Osteoblast (primary cell): Measurements from ENCODE around the gene EFHB. TPM values are rescaled to one million over a fixed set of nuclear protein-coding genes. Genes with fewer than 3 reads are reported as not detected.
A peak's percentile ranks its signal among the peaks of the same experiment; 100 is the strongest.

Source experiments
- DNase-seq: peaks from one replicate; pipeline ENCODE4 v3.0.0; 2011; ENCODE audit warnings: low spot score, mixed read lengths; ENCODE audit not compliant: insufficient read length; ENCODE audit errors: missing footprints
- H2AFZ ChIP-seq: 2 replicates; pipeline ENCODE4 v1.6.0; 2011; ENCODE audit warnings: mild to moderate bottlenecking, low read length
- H3K27ac ChIP-seq: 2 replicates; pipeline ENCODE4 v1.5.1; 2011; ENCODE audit warnings: mild to moderate bottlenecking, low read depth, low read length, moderate library complexity
- H3K27me3 ChIP-seq: 2 replicates; pipeline ENCODE4 v1.6.0; 2012; ENCODE audit warnings: mild to moderate bottlenecking, control low read depth, inconsistent platforms, low read length, moderate library complexity; ENCODE audit not compliant: insufficient read depth
- H3K36me3 ChIP-seq: 2 replicates; pipeline ENCODE4 v1.5.1; 2011; ENCODE audit warnings: mild to moderate bottlenecking, low read length, control low read depth, moderate library complexity; ENCODE audit not compliant: insufficient read depth
- H3K4me1 ChIP-seq: 2 replicates; pipeline ENCODE4 v1.5.1; 2011; ENCODE audit warnings: mild to moderate bottlenecking, low read length, control low read depth, moderate library complexity; ENCODE audit not compliant: insufficient read depth
- H3K4me2 ChIP-seq: 2 replicates; pipeline ENCODE4 v1.6.0; 2011; ENCODE audit warnings: mild to moderate bottlenecking, low read length; ENCODE audit not compliant: insufficient read depth
- H3K4me3 ChIP-seq: fragments of 200-600 bp; sonication (generic); 3 replicates; pipeline ENCODE4 v1.5.1; 2012; ENCODE audit warnings: mild to moderate bottlenecking, low read length, inconsistent platforms; ENCODE audit not compliant: insufficient read depth
- H3K79me2 ChIP-seq: 2 replicates; pipeline ENCODE4 v1.6.0; 2012; ENCODE audit warnings: mild to moderate bottlenecking, low read length, control low read depth, inconsistent platforms; ENCODE audit not compliant: insufficient read depth
- H3K9me3 ChIP-seq: 2 replicates; pipeline ENCODE4 v1.5.1; 2011; ENCODE audit warnings: low read depth, low read length, control low read depth
- H4K20me1 ChIP-seq: 2 replicates; pipeline ENCODE4 v1.6.0; 2012; ENCODE audit warnings: mild to moderate bottlenecking, low read length, control low read depth; ENCODE audit not compliant: insufficient read depth
- CTCF ChIP-seq: IDR thresholded peaks from 2 replicates; pipeline ENCODE4 v1.5.1; 2011; ENCODE audit warnings: mild to moderate bottlenecking, low read depth, low read length, moderate library complexity; ENCODE audit errors: extremely low read depth
- total RNA-seq: library from RNA; depleted of rRNA; stranded (reverse); fragments of >200 nt; gene quantifications from 2 replicates; pipeline ENCODE4 v1.2.3, GENCODE V29; 2012

Gene EFHB
- total RNA-seq, 1 donor: 1.8 TPM

- DNase-seq: no peak
- no peak overlapping the region for H3K4me2 ChIP-seq
- no peaks in the 10 kb centered on the region for H3K4me1 ChIP-seq
- no peak overlapping the region for H3K27ac ChIP-seq
- H4K20me1 ChIP-seq: no peaks in the 10 kb centered on the region
- H3K9me3 ChIP-seq: no peaks in the 10 kb centered on the region
- no peaks in the 10 kb centered on the region for H3K79me2 ChIP-seq
- H3K36me3 ChIP-seq: no peaks in the 10 kb centered on the region
- TF ChIP-seq CTCF: no peak
- no peak overlapping the region for H3K4me3 ChIP-seq
- H2AFZ ChIP-seq: no peak overlapping the region
- H3K27me3 ChIP-seq: no peaks in the 10 kb centered on the region
Observed at GRCh38 chr3:19938295-19938627, 4.2 kb upstream of the EFHB start.

- no peak for TF ChIP-seq CTCF
- DNase-seq: no peak
Observed at GRCh38 chr3:19937459-19938294, 3.7 kb upstream of the EFHB start.

GRCh38 chr3:19932422-19932821 lies 1.6 kb downstream of the EFHB start:
- H3K27me3 ChIP-seq: no peaks in the 10 kb centered on the region
- DNase-seq: no peak
- no peak overlapping the region for H2AFZ ChIP-seq
- H3K27ac ChIP-seq: no peak overlapping the region
- no peaks in the 10 kb centered on the region for H3K79me2 ChIP-seq
- H3K9me3 ChIP-seq: no peaks in the 10 kb centered on the region
- no peaks in the 10 kb centered on the region for H4K20me1 ChIP-seq
- H3K4me3 ChIP-seq: no peak overlapping the region
- TF ChIP-seq CTCF: no peak
- no peaks in the 10 kb centered on the region for H3K4me1 ChIP-seq
- no peaks in the 10 kb centered on the region for H3K36me3 ChIP-seq
- no peak overlapping the region for H3K4me2 ChIP-seq

More at GRCh38 chr3:19937459-19938294, 3.7 kb upstream of the EFHB start:
- no peaks in the 10 kb centered on the region for H3K27me3 ChIP-seq
- H3K79me2 ChIP-seq: no peaks in the 10 kb centered on the region
- H3K36me3 ChIP-seq: no peaks in the 10 kb centered on the region
- H3K4me2 ChIP-seq: no peak overlapping the region
- no peaks in the 10 kb centered on the region for H4K20me1 ChIP-seq
- H3K27ac ChIP-seq: no peak overlapping the region
- no peak overlapping the region for H3K4me3 ChIP-seq
- H2AFZ ChIP-seq: no peak overlapping the region
- H3K9me3 ChIP-seq: no peaks in the 10 kb centered on the region
- H3K4me1 ChIP-seq: no peaks in the 10 kb centered on the region

- TF ChIP-seq CTCF: no peak
- H3K36me3 ChIP-seq: no peaks in the 10 kb centered on the region
- H2AFZ ChIP-seq: no peak overlapping the region
- no peaks in the 10 kb centered on the region for H3K27me3 ChIP-seq
- no peak overlapping the region for H3K4me3 ChIP-seq
- H3K4me1 ChIP-seq: no peaks in the 10 kb centered on the region
- DNase-seq: peak; percentile 69
- H3K9me3 ChIP-seq: no peaks in the 10 kb centered on the region
- H4K20me1 ChIP-seq: no peaks in the 10 kb centered on the region
- no peaks in the 10 kb centered on the region for H3K79me2 ChIP-seq
- H3K4me2 ChIP-seq: no peak overlapping the region
- H3K27ac ChIP-seq: no peak overlapping the region
Observed at GRCh38 chr3:19931767-19932188, 2.2 kb downstream of the EFHB start.
